Upper lobe of left lung (tissue), 6 donors: Measurements from ENCODE around the gene SHMT1. TPM values are rescaled to one million over a fixed set of nuclear protein-coding genes. Genes with fewer than 3 reads are reported as not detected.
"Not testable (repeated sequence)": the region's sequence is repeated elsewhere in the genome, so short reads cannot be mapped to it uniquely, and the experiment has no call there.

Source experiments
- ATAC-seq, 2 donors: fragments of 200-7000 bp; cut with Tn5 transposase; one replicate each; pipeline ENCODE4 v1.9.1; 2022; ENCODE audit warnings: mild to moderate bottlenecking in 2 of 2, moderate library complexity in 2 of 2; ENCODE audit not compliant: low FRiP score in 2 of 2
- DNase-seq, 2 donors: peaks; one replicate each; pipeline ENCODE4 v3.0.0-alpha.2; 2019 to 2020
- H3K27ac ChIP-seq, 4 donors: fragments of 200-600 bp; sonication (generic); one replicate each; pipeline ENCODE4 v1.5.1; 2016 to 2019
- H3K27me3 ChIP-seq, 4 donors: fragments of 200-600 bp; sonication (generic); one replicate each; pipeline ENCODE4 v1.5.1; 2017 to 2019
- H3K36me3 ChIP-seq, 4 donors: fragments of 200-600 bp; sonication (generic); one replicate each; pipeline ENCODE4 v1.5.1; 2016 to 2019
- H3K4me1 ChIP-seq, 4 donors: fragments of 200-600 bp; sonication (generic); one replicate each; pipeline ENCODE4 v1.5.1; 2018 to 2019
- H3K4me3 ChIP-seq, 4 donors: fragments of 200-600 bp; sonication (generic); one replicate each; pipeline ENCODE4 v1.5.1; 2017 to 2019; ENCODE audit warnings: mild to moderate bottlenecking in 2 of 4, moderate library complexity in 1 of 4
- H3K9me3 ChIP-seq, 4 donors: fragments of 200-600 bp; sonication (generic); one replicate each; pipeline ENCODE4 v1.5.1; 2018 to 2019
- EP300 ChIP-seq, 4 donors: sonication (generic); formaldehyde crosslinking; IDR thresholded peaks; one replicate each; pipeline ENCODE4 v1.5.1; 2017; ENCODE audit warnings: antibody characterized with exemption in 4 of 4, control low read depth in 2 of 4
- POLR2A ChIP-seq, 4 donors: fragments of 450-650 bp; IDR thresholded peaks; one replicate each; pipeline ENCODE4 v1.5.1; 2016 to 2017; ENCODE audit warnings: antibody characterized with exemption in 4 of 4, mild to moderate bottlenecking in 2 of 4
- POLR2AphosphoS5 ChIP-seq, 2 donors: sonication (generic); formaldehyde crosslinking; IDR thresholded peaks; one replicate each; pipeline ENCODE4 v1.5.1; 2017; ENCODE audit warnings: antibody characterized with exemption in 2 of 2
- WGBS, 2 donors: methylation state at CpG; one replicate each; pipeline ENCODE4 v1.1.5; 2017 to 2018; 5-methylcytosine and 5-hydroxymethylcytosine counted together
- total RNA-seq, 6 donors: library from RNA; depleted of rRNA in 4 of 6; stranded (reverse); fragments of >200 nt in 4 of 6; gene quantifications; one replicate each; pipeline versions ENCODE4 v1.1.0 to v1.2.1, GENCODE V29; 2016 to 2021
- TF ChIP-seq, protein P1 (sequence below), 6 experiments: fragments of 450-650 bp in 4 of 6; fragments of 200-600 bp in 2 of 6; sonication (generic) in 2 of 6; IDR thresholded peaks; one replicate each; pipeline ENCODE4 v1.5.1; 2016 to 2019; ENCODE audit warnings: antibody characterized with exemption in 6 of 6
- donor health status: DM: no; HTN: no; CAD: no; lungs with moderate emphysema.
- donor health status: DM: no; HTN: yes; CAD: no; lungs with severe emphysema.

SHMT1 gene
- total RNA-seq, 6 donors from 2014 or later: 27.3 to 54.5 (median 42.5) TPM

DNA sequence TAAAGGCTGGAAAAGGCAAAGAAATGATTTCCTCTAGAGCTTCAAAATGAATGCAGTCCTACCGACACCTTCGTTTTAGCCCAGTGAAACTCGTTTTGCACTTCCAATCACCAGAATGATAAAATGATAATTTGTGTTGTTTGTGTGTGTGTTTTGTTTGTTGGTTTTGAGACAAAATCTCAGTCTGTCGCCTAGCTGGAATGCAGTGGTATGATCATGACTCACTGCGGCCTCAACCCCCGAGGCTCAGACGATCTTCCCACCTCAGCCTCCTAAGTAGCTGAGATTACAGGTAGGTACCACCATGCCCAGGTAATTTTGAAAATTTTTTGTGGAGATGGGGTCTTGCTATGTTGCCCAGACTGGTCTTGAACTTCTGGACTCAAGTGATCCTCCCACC, 10.9 kb upstream of the SHMT1 start:
- Histone ChIP-seq H3K27me3 (no peaks in the 10 kb centered on the region), H3K9me3 (peaks cover 0 to 4% (median 0%) of the 10 kb centered on the region in 4 donors), H3K27ac (no peak overlapping the region), H3K4me3 (no peak overlapping the region), H3K36me3 (no peaks in the 10 kb centered on the region), H3K4me1 (peaks cover 0 to 15% (median 10%) of the 10 kb centered on the region in 4 donors)
- TF ChIP-seq, protein P1, sequence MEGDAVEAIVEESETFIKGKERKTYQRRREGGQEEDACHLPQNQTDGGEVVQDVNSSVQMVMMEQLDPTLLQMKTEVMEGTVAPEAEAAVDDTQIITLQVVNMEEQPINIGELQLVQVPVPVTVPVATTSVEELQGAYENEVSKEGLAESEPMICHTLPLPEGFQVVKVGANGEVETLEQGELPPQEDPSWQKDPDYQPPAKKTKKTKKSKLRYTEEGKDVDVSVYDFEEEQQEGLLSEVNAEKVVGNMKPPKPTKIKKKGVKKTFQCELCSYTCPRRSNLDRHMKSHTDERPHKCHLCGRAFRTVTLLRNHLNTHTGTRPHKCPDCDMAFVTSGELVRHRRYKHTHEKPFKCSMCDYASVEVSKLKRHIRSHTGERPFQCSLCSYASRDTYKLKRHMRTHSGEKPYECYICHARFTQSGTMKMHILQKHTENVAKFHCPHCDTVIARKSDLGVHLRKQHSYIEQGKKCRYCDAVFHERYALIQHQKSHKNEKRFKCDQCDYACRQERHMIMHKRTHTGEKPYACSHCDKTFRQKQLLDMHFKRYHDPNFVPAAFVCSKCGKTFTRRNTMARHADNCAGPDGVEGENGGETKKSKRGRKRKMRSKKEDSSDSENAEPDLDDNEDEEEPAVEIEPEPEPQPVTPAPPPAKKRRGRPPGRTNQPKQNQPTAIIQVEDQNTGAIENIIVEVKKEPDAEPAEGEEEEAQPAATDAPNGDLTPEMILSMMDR (IDR thresholded peaks at IDR 0.05): no peak
- no peak for TF ChIP-seq POLR2A (IDR thresholded peaks at IDR 0.05)
- DNase-seq (no peak), ATAC-seq (no peak)
- WGBS, 2 donors: 84 to 90% methylated on average over 7 of the region's 7 CpGs

DNA sequence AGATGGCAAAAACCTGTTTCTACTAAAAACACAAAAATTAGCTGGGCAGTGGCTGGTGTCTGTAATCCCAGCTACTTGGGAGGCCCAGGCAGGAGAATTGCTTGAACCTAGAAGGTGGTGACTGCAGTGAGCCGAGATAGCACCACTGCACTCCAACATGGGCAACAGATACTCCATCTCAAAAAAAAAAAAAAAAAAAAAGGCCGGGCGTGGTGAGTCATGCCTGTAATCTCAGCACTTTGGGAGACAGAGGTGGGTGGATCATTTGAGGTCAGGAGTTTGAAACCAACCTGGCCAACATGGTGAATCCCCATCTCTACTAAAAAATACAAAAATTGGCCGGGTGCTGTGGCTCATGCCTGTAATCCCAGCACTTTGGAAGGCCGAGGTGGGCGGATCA, 9.8 kb upstream of the SHMT1 start:
- not testable (repeated sequence) for H3K4me3 ChIP-seq, H3K27ac ChIP-seq, ATAC-seq, H3K9me3 ChIP-seq, H3K27me3 ChIP-seq, DNase-seq, H3K36me3 ChIP-seq
- WGBS, 2 donors: 85% methylated on average over 6 of the region's 6 CpGs
- peaks cover 0 to 12% (median 9%) of the 10 kb centered on the region in 4 donors for H3K4me1 ChIP-seq

DNA sequence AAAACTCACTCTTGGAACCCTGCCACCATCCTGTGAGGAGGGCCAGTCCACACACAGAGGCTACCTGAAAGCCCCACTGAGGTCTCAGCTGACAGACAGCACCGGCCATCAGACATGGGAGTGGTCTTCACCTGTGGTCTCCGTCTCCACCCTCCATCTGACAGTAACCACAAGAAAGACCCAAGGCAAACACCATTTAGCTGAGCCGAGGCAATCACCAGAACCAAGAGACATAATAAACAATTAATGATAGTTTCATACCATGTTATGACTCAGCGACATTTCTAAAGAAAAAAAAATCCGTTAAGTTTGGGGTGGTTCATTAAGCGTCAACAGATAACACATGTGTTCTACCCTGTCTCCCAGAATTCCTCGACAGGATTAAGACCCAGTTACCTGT, 8.1 kb upstream of the SHMT1 start:
- Histone ChIP-seq H3K4me3 (no peak overlapping the region), H3K36me3 (no peaks in the 10 kb centered on the region), H3K9me3 (peaks cover 0 to 4% (median 0%) of the 10 kb centered on the region in 4 donors), H3K27me3 (no peaks in the 10 kb centered on the region), H3K4me1 (no peaks in the 10 kb centered on the region), H3K27ac (no peak overlapping the region)
- ATAC-seq (no peak), DNase-seq (no peak)
- 70 to 77% methylated on average over 7 of the region's 7 CpGs for WGBS, 2 donors
- TF ChIP-seq POLR2A (IDR thresholded peaks at IDR 0.05) (no peak), EP300 (IDR thresholded peaks at IDR 0.05) (no peak), POLR2AphosphoS5 (IDR thresholded peaks at IDR 0.05) (no peak)
- TF ChIP-seq, protein P1 (IDR thresholded peaks at IDR 0.05): no peak

DNA sequence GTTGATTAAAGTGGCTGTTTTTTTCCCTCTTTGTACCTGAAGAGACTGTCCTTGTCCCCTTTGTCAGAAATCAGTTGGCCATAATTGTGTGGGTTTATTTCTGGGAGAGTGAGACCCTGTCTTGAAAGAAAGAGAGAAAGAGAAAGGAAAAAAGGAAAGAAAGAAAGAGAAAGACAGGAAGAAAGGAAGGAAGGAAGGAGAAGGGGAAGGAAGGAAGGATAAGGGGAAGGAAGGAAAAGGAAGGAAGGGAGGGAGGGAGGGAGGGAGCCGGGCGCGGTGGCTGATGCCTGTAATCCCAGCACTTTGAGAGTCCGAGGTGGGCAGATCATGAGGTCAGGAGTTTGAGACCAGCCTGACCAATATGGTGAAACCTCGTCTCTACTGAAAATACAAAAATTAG, 7.4 kb upstream of the SHMT1 start:
- Histone ChIP-seq H3K4me3 (no peak overlapping the region), H3K27me3 (no peaks in the 10 kb centered on the region), H3K4me1 (no peaks in the 10 kb centered on the region), H3K27ac (no peak overlapping the region), H3K36me3 (no peaks in the 10 kb centered on the region), H3K9me3 (peaks cover 0 to 4% (median 0%) of the 10 kb centered on the region in 4 donors)
- TF ChIP-seq POLR2AphosphoS5 (IDR thresholded peaks at IDR 0.05) (no peak), POLR2A (IDR thresholded peaks at IDR 0.05) (no peak), EP300 (IDR thresholded peaks at IDR 0.05) (no peak)
- TF ChIP-seq, protein P1 (IDR thresholded peaks at IDR 0.05): no peak
- WGBS, 2 donors: 52 to 82% methylated on average over 5 of the region's 5 CpGs
- DNase-seq (no peak), ATAC-seq (no peak)

DNA sequence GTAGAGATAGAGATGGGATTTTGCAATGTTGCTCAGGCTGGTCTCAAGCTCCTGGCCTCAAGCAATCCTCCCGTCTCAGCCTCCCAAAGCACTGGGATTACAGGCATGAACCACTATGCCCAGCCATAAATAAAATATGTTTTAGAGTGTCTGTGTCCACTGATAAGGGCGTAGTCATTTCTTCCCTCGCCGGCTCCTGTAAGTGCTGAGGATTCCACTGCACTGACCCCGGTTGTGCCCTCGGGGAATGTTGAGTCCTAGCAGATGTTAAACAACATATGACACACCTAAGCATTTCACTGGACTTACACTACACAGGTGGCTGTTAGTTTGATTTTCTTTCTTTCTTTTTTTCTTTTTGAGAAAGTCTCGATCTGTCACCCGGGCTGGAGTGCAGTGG, 5.6 kb upstream of the SHMT1 start:
- no peak overlapping the region for H3K27ac ChIP-seq
- ATAC-seq (no peak), DNase-seq (no peak)
- no peaks in the 10 kb centered on the region for H3K36me3 ChIP-seq
- H3K4me3 ChIP-seq: no peak overlapping the region
- H3K9me3 ChIP-seq: no peaks in the 10 kb centered on the region
- TF ChIP-seq POLR2A (IDR thresholded peaks at IDR 0.05): no peak
- no peak for TF ChIP-seq EP300 (IDR thresholded peaks at IDR 0.05)
- TF ChIP-seq, protein P1 (IDR thresholded peaks at IDR 0.05): no peak
- TF ChIP-seq POLR2AphosphoS5 (IDR thresholded peaks at IDR 0.05): no peak
- WGBS, 2 donors: 75 to 93% methylated on average over 8 of the region's 8 CpGs
- H3K27me3 ChIP-seq: no peaks in the 10 kb centered on the region
- H3K4me1 ChIP-seq: peaks cover 0 to under 1% (median under 1%) of the 10 kb centered on the region in 4 donors
